NT2/D1 (cell line): ENCODE measurements around the gene DPM2.

Experiments used
- DNase-seq: peaks from one replicate; pipeline ENCODE4 v3.0.0-alpha.2; 2011; ENCODE audit warnings: low read depth, low spot score
- H3K27me3 ChIP-seq: 2 replicates; pipeline ENCODE4 v1.6.0; 2011; ENCODE audit warnings: mild to moderate bottlenecking; ENCODE audit not compliant: insufficient read length, insufficient read depth
- H3K36me3 ChIP-seq: 2 replicates; pipeline ENCODE4 v1.6.1; 2011; ENCODE audit warnings: mild to moderate bottlenecking, low read length, mixed read lengths; ENCODE audit not compliant: insufficient read depth, insufficient read length
- H3K4me1 ChIP-seq: 2 replicates; pipeline ENCODE4 v1.5.1; 2011; ENCODE audit not compliant: insufficient read depth, insufficient read length
- H3K4me3 ChIP-seq: 2 replicates; pipeline ENCODE4 v1.5.1; 2011; ENCODE audit warnings: low read depth; ENCODE audit not compliant: insufficient read length
- H3K9ac ChIP-seq: 2 replicates; pipeline ENCODE4 v1.6.0; 2011; ENCODE audit warnings: low read depth; ENCODE audit not compliant: insufficient read length
- H3K9me3 ChIP-seq: 2 replicates; pipeline ENCODE4 v1.5.1; 2011; ENCODE audit warnings: mild to moderate bottlenecking, low read length; ENCODE audit not compliant: insufficient read depth
- SUZ12 ChIP-seq: IDR thresholded peaks from 2 replicates; pipeline ENCODE4 v1.6.1; 2011; ENCODE audit not compliant: insufficient read length, insufficient read depth; ENCODE audit errors: extremely low read depth
- YY1 ChIP-seq: IDR thresholded peaks from 2 replicates; pipeline ENCODE4 v1.6.1; 2011; ENCODE audit not compliant: insufficient read length, insufficient read depth
- ZNF274 ChIP-seq: IDR thresholded peaks from 2 replicates; pipeline ENCODE4 v1.6.1; 2011; ENCODE audit warnings: mild to moderate bottlenecking, low read depth, low read length

Gene DPM2

DNA sequence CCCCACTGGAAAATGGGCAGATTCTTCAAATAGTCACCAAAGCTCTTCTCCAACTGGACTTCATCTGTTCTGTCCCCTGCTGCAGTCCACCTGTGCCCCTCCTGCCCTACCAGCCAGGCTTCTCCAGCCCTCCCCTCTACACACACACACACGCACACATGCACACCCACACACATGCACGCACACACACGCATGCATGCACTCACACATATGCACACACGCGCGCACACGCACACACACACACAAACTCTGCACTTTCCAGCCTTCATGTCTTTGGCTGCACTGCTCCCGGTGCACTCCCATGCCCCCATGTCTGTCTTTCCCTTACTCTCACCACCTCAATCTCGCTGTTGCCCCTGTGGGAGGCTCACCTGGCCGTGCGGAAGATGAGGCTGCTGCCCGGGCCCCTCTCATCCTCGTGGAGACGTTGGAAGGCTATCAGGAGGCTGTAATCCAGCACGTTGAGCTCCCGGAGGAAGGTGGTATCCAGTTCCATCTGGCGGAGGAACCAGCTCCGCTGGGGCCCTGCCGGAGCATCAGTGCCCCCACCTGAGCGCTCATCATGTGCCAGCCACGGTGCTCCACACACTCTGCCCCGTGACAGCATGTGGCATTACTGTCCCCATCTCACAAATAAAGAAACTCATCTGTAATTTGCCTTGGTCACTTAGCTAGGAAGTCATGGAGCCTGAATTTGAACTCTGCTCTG, 12.8 kb downstream of the DPM2 start:
- DNase-seq: no peak
- H3K9ac ChIP-seq: peak overlapping the region; percentile 12
- H3K4me3 ChIP-seq: no peak overlapping the region
- TF ChIP-seq ZNF274 (no peak), SUZ12 (no peak), YY1 (no peak)
- H3K27me3 ChIP-seq: peaks cover 68% of the 10 kb centered on the region
- H3K36me3 ChIP-seq: no peaks in the 10 kb centered on the region
- peaks cover 26% of the 10 kb centered on the region for H3K4me1 ChIP-seq
- no peaks in the 10 kb centered on the region for H3K9me3 ChIP-seq

DNA sequence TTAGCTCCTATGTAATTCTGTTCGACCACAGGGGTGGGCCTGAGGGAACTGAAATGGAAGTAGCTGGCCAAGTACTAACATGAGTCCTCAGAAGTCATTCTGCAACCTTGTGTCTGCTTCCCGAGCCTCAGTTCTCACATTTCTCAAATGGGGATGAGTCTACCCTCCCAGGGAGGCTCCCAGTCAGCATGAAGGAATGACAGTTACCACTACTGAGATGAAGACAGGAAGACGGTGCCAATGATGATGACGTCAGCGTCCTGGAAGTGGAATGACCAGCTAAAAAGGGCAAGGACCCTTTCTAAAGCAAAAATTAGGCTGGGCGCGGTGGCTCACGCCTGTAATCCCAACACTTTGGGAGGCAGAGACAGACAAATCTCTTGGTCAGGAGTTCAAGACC, 13.9 kb downstream of the DPM2 start:
- Histone ChIP-seq H3K9ac (no peak overlapping the region), H3K36me3 (no peaks in the 10 kb centered on the region), H3K27me3 (peaks cover 57% of the 10 kb centered on the region), H3K4me3 (no peak overlapping the region), H3K4me1 (peaks cover 21% of the 10 kb centered on the region), H3K9me3 (no peaks in the 10 kb centered on the region)
- no peak for TF ChIP-seq ZNF274
- TF ChIP-seq SUZ12: no peak
- TF ChIP-seq YY1: no peak
- no peak for DNase-seq

DNA sequence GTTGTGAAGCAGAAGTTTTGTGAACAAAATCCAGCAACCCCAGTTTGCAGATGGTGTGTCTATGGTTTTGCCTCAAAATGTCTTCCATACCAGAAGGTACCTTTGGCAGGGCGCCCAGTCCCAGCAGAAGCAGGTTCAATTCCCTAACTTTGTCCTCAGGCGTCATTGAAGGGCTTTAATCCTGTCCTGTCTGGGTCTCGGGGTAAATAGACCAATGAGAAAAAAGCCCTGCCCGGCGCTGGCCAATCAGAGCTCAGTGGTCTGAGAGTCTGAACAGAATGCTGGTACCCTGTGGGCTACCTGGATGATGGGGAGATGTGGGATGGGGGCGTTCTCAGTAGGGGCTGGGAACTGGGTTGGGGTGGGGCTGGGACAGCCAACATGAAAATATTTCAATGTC, 14.6 kb downstream of the DPM2 start:
- TF ChIP-seq YY1: no peak
- TF ChIP-seq SUZ12: no peak
- no peak for TF ChIP-seq ZNF274
- no peaks in the 10 kb centered on the region for H3K36me3 ChIP-seq
- peaks cover 18% of the 10 kb centered on the region for H3K4me1 ChIP-seq
- no peaks in the 10 kb centered on the region for H3K9me3 ChIP-seq
- no peak overlapping the region for H3K9ac ChIP-seq
- no peak overlapping the region for H3K4me3 ChIP-seq
- DNase-seq: no peak
- peaks cover 50% of the 10 kb centered on the region for H3K27me3 ChIP-seq

DNA sequence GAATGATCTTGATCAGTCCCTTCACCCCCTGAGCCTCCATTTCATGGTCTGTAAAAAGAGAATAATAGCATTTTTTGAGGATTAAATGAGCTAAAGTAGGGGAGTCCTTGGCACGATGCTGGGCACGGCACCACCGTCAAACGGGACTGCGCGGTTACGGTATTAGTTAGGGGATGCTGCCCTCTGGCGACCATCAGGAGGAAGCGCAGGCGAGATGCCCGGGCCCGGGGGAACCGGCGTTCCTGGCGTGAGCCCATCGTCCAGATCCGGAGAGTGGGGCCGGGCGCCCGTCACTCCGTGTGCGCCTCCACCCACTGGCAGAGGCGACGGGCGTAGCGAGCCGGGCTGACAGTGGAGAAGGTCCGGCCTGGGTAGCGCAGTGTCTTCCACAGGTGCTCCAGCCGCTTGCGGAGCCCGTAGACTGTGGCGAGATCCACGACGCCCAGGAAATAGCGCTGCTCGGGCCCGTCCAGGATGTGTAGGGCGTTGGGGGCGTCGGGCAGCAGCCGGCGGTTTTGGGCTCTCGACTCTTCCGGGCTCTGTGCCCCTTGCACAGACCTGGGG, 16.0 kb downstream of the DPM2 start:
- Histone ChIP-seq H3K4me3 (no peak overlapping the region), H3K4me1 (peaks cover 16% of the 10 kb centered on the region), H3K27me3 (peaks cover 44% of the 10 kb centered on the region), H3K36me3 (no peaks in the 10 kb centered on the region), H3K9ac (no peak overlapping the region), H3K9me3 (no peaks in the 10 kb centered on the region)
- TF ChIP-seq ZNF274: no peak
- no peak for TF ChIP-seq SUZ12
- TF ChIP-seq YY1: no peak
- no peak for DNase-seq

DNA sequence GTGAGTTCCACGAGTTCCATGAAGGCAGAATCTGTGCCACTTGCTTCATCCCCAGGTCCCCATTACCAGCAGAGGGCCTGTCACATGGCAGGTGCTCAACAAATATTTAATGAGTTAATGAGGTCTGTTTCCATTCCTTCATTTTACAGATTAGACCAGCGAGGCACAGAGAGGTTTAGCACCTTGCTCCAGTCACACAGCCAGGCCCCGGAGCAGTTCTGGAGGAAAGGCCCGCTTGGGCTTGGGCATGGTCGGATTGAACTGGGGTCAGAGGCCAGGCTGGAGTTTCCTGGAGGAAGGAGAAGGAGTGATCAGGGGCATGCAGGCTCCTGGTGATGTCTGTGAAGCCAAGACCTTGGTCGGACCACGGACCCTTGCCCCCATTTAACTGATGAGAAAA, 16.9 kb downstream of the DPM2 start:
- Histone ChIP-seq H3K9me3 (no peaks in the 10 kb centered on the region), H3K4me1 (peaks cover 19% of the 10 kb centered on the region), H3K27me3 (peaks cover 44% of the 10 kb centered on the region), H3K4me3 (no peak overlapping the region), H3K36me3 (no peaks in the 10 kb centered on the region), H3K9ac (no peak overlapping the region)
- DNase-seq: no peak
- TF ChIP-seq ZNF274: no peak
- TF ChIP-seq YY1: no peak
- TF ChIP-seq SUZ12: no peak

DNA sequence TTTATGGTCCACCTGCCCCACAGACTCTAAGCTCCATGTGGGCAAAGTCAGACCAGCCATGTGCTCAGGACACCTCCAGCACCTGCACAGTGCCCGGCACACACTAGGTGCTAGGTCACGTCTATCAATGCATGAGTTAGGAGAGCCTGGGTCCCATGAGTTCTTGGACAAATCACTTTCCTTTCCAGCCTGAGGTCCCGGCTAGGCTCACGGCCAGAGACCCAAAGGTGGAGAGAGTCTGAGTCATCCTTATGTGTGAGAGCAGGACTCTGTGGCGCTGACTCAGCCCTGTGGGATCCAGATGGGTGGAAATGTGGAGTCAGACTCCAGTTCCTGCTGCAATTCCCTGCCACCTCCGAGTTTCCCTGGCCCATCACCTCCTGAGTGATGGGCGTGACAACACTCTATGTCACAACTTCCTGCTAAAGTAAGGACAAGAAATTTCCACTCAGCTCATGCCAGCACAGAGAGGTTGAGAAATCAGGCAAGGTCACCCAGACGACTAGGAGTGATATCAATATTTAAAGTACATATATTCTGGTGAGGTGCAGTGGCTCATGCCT, 18.3 kb downstream of the DPM2 start:
- peaks cover 5% of the 10 kb centered on the region for H3K36me3 ChIP-seq
- H3K27me3 ChIP-seq: peaks cover 38% of the 10 kb centered on the region
- H3K4me1 ChIP-seq: peaks cover 17% of the 10 kb centered on the region
- H3K9me3 ChIP-seq: no peaks in the 10 kb centered on the region
- no peak for DNase-seq
- no peak overlapping the region for H3K9ac ChIP-seq
- H3K4me3 ChIP-seq: no peak overlapping the region
- no peak for TF ChIP-seq SUZ12
- TF ChIP-seq YY1: no peak
- TF ChIP-seq ZNF274: no peak

DNA sequence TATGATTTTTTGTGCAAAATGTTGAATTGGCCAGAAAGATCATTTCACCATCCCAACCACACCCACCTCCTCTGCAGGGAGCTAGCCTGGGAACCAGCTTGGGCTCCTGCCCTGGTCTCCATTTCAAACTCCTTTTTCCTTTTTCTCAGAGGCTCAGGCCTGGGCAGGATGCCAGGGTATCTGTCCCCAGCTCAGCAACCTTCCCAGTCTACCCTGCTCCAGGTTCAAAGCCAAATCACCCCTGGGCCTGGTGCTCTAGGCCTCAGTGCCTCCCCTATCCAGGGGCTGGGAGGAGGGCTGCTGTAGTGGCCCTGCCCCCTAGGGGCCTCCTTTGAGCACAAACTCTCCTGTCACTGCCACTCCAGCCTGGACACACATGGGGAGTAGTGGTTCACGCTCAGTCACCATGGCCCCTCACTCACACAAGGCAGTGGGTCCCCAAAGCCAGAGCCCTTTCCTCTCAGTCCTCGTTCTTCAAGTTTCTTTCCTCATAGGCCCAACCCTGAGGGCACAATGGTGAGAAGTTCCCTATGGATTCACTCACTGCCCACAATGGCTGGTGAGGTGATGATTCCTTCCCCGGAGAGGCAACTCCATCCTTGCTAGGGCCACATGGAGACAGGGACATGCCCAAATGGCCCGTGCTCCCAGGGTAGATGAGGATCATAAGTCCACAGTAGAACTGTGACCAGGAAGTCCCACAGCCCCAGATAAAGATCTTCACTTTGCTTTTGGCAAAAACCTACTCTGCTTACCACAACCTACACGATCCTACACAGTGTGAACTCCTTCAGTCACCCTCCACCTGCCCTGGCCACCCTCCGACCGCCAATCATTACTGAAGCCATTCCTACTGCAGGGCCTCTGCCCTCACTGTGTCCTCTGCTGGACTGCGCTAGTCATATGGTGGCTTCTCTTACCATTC, 19.2 kb downstream of the DPM2 start:
- no peak for DNase-seq
- Histone ChIP-seq H3K27me3 (peaks cover 38% of the 10 kb centered on the region), H3K9ac (peak overlapping the region; percentile 34), H3K9me3 (no peaks in the 10 kb centered on the region), H3K4me1 (peaks cover 17% of the 10 kb centered on the region), H3K36me3 (peaks cover 5% of the 10 kb centered on the region), H3K4me3 (no peak overlapping the region)
- no peak for TF ChIP-seq SUZ12
- no peak for TF ChIP-seq ZNF274
- no peak for TF ChIP-seq YY1
